Activated CD8-positive, alpha-beta memory T cell treated with anti-CD3 and anti-CD28 coated beads, Interleukin-2, amount 50 U/mL, for 1 hour (primary cell): ENCODE results near the gene SRP14.
"Not testable (repeated sequence)": the region's sequence is repeated elsewhere in the genome, so short reads cannot be mapped to it uniquely, and the experiment has no call there.

Experiments
- DNase-seq: peaks from one replicate; pipeline ENCODE4 v3.0.0-alpha.2; 2020; ENCODE audit errors: extremely low read depth

Gene SRP14

GRCh38 chr15:40050788-40051470 is 11.9 kb upstream of the SRP14 start:
- DNase-seq = no peak

- no peak for DNase-seq
Measured at GRCh38 chr15:40048926-40049475, 10.0 kb upstream of the SRP14 start.

GRCh38 chr15:40048211-40048792 is 9.3 kb upstream of the SRP14 start:
- no peak for DNase-seq

GRCh38 chr15:40047415-40048210 is 8.6 kb upstream of the SRP14 start:
- DNase-seq = no peak

- DNase-seq = no peak
Measured at GRCh38 chr15:40046721-40047414, 7.9 kb upstream of the SRP14 start.

GRCh38 chr15:40045572-40046217 is 6.7 kb upstream of the SRP14 start:
- no peak for DNase-seq

- peak; percentile 47 for DNase-seq
Measured at GRCh38 chr15:40044717-40045571, 6.0 kb upstream of the SRP14 start.

- DNase-seq = no peak
Measured at GRCh38 chr15:40043927-40044716, 5.1 kb upstream of the SRP14 start.

- DNase-seq = no peak
Measured at GRCh38 chr15:40042791-40043320, 3.9 kb upstream of the SRP14 start.

GRCh38 chr15:40040770-40041169 is 1.8 kb upstream of the SRP14 start:
- no peak for DNase-seq

GRCh38 chr15:40040293-40040635 is 1.3 kb upstream of the SRP14 start:
- no peak for DNase-seq

GRCh38 chr15:40038275-40038637 is 725 bp downstream of the SRP14 start:
- no peak for DNase-seq

GRCh38 chr15:40037721-40038120 is 1.3 kb downstream of the SRP14 start:
- DNase-seq = no peak

- DNase-seq = not testable (repeated sequence)
Measured at GRCh38 chr15:40035182-40035581, 3.8 kb downstream of the SRP14 start.

- no peak for DNase-seq
Measured at GRCh38 chr15:40034186-40034946, 4.6 kb downstream of the SRP14 start.

- no peak for DNase-seq
Measured at GRCh38 chr15:40032125-40032839, 6.7 kb downstream of the SRP14 start.

- DNase-seq = no peak
Measured at GRCh38 chr15:40031300-40031699, 7.7 kb downstream of the SRP14 start.
